ENCODE measurements around the gene LSP1.
"Not testable (repeated sequence)": the region's sequence is repeated elsewhere in the genome, so short reads cannot be mapped to it uniquely, and the experiment has no call there.

LSP1 gene

DNA sequence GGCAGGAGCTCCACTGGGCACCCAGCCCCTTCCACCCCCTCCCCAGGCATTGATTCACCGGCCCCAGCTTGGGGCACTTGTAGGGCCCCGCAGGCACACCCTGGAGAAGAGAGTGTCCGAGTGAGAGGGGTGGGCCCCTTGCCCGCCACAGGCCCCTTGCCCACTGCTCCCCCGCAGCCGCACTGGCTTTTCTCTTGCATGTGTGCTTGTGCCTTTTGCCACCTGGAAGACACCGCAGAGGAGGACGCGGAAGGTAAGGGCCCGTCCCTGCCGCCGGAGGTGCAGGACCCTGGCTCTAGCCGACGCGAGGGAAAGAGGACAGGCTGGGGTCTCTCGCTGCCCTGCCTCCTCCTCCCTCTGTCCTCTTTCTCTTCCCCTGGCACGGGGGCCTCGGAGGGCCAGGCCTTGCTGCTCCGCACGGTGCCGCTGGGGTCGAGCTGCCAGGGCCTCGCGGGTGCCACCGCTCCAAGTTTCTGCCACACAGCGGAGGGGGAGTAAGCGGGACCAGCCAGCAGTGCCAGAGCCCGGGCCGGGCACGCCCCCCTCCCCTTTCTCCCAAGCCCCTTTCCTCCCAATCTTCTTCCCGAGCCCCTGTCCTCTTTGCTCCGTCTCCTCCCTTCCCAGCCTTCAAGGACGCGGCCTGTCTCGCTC lies 76.1 kb downstream of the LSP1 start:
- no peak for DNase-seq (ENCODE audit: low spot score)

DNA sequence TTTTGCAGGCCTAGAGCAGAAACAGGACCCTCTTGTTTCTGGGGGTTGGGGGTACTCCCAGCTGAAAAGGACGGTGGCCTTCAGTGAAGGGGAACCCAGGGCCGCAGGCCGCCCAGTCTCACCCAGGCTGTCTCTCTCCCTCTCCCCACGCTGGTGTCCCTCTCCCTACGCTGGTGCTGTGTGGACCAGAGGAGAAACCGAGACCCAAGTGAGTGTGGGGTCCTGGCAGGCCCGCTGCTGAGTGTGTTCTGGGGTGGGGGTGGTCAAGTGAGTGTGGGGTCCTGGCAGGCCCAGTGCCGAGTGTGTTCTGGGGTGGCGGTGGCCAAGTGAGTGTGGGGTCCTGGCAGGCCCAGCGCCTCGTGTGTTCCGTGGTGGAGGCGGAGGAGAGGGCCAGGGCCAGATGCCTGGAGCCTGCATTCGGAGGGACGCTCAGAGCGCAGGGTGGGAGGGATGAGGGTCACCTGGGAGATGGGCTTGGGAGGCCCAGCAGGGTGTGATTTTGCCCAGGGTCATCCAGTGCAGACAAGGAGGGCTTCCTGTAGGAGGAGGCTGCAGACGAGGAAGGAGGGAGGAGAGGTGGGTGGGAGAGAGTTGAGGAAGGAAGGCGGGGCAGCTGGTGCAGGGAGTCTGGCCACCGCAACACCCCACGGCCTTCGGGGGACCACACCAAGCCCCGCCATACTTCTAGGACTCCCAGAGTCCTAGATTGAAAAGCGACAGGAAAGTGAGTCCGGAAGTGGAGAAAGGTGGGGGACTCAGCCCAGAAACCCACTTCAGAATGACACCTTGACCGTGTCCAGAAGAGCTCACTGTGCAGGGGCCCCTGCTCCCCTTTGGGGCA lies 77.0 kb downstream of the LSP1 start:
- DNase-seq (ENCODE audit: low spot score), result no peak

DNA sequence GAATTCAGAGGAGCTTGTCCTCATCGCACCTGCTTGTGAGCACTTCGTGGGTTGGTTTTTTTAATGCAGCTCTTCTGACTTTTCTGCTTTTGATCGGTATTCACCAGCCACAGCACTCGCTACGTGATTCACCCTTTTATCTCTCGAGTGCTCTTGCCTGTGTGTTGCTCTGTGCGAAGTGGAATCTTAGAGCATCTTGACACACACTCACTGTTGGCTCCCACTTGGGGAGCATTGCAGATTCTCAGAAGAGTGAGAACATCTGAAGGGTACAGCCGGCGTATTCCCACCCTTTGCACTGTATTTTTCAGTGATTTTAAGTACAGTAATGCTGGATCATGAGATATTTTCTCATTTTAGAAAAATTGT lies 77.6 kb downstream of the LSP1 start:
- no peak for DNase-seq (ENCODE audit: low spot score)

DNA sequence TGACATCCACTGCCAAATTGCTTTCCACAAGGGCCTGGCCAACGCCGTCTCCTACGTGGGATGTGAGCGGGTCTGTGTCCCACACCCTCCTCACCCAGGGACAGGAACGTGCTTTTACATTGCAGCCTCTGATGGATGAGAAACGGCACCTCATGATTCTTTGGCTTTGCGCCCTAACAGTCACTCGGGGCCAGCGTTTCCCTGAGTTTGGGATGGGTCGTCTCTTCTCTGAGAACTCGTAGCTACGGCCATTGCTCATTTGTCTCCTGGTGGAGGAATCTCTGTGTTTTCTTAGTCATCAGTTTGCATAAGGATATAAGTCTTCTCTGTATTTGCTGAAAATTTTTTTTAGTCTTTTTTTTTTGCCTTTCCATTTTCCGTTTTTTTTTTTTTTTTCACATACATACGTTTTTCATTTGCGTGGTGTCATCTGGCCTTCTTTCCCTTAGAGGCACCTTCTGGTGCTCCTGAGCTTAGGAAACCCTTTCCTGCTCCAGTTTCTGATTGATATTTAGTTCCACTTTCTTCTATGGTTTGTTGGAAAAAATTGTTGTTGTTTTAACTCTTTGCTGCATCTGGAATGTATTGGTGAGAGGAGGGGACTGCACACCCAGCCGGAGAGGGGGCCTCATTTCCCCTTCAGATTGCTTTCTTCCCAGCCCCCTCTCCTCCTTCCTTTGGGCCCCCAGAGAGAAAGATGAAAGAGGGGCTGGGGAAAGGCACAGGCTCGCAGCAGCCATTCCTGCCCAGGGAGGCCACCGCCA lies 78.6 kb downstream of the LSP1 start:
- DNase-seq (ENCODE audit: low spot score), result peak; percentile 24

DNA sequence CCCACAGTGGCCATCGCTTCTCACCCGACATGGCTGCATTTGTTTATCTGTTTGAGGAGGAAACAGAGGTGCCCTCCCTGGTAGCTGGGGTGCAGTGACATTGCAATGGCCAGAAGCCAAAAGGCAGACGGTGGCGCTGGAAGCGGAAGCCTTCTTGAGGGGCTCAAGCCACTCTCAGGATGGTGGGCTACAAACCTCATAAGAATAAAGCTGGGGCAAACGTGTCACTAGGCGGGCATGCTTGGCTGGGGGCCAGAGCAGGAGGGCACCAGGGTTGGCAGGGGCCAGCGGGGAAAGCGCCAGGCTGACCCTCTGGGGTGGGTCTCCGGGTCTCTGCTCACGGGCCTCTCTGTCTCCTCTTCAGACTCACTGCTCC lies 79.2 kb downstream of the LSP1 start:
- peak; percentile 10 for DNase-seq (ENCODE audit: low spot score)

DNA sequence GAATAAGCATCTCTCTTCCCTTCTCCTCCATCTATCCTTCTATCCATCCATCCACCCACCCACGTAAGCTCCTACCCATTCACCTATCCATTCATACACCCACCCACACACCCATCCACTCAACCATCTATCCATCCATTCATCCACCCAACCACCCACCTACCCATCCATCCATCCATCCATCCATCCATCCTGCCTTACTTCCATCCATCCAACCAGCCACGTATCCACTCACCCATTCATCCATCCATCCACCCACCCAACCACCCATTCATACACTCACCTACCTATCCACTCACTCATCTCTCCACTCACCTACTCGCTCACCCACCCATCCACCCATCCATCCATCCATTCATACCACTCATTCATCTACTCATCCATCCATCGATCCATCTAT lies 79.8 kb downstream of the LSP1 start:
- DNase-seq (ENCODE audit: low spot score), result no peak

DNA sequence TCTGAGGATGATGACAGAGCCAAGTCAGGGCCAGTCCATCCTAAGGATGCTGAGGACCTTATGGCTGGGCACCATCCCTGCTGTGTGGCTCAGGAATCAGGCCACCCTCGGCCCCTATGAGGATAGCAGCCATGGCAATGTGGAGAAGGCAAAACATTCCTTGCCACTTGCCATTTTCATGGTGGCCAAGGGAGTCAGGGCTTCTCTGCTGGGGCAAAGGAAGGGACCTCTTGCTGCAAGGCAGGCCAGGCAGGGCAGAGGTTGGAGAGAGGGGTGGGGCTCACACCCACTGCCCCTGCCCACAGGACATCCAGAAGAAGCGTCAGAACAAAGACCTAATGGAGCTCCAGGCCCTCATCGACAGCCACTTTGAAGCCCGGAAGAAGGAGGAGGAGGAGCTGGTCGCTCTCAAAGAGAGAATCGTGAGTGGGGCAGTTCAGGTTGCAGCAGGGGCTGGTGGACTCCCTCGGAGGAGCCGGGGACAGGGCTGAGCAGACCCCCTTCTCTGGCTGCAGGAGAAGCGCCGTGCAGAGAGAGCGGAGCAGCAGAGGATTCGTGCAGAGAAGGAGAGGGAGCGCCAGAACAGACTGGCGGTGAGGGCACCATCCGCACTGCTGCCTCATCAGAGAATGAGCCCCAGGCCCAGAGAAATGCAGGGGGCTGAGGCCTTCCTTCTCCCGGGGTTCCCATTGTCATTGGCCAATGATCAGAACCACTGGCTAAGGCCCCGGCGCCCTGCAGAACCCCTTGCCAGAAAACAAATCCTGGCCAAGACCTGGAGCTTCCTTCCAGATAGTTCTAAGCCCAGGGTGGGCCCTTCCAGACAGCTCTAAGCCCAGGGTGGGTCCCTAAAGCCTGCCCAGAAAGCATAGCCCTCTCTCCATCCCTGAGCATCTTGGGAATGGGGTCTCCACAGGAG lies 80.8 kb downstream of the LSP1 start:
- DNase-seq (ENCODE audit: low spot score), result no peak

DNA sequence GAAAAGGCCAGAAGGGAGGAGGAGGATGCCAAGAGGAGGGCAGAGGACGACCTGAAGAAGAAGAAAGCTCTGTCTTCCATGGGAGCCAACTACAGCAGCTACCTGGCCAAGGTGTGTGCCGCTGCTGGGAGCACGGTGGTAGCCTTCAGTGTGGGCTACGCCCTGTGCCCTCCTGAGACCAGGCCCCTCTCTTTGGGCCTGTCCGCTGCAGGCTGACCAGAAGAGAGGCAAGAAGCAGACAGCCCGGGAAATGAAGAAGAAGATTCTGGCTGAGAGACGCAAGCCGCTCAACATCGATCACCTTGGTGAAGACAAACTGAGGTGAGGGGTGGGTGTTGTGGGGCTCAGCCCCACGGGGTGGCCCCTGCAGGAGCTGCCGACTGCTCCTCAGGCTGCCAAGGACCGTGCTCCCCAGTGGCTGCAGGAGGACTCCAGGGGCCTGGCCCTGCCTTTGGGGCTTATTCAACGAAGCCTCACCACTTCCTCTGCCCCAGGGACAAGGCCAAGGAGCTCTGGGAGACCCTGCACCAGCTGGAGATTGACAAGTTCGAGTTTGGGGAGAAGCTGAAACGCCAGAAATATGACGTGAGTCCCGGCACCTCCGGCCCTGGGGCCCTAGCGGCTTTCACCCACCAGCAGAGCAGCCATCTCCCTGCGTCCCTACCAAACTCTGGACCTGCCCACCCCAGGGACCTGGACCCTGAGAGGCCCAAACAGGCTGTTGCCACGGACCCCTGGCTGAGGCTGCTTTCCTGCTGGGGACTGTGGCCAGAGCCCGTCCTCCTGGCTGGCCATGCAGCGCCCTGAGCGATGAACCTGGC lies 81.7 kb downstream of the LSP1 start:
- peak; percentile 9 for DNase-seq (ENCODE audit: low spot score)

DNA sequence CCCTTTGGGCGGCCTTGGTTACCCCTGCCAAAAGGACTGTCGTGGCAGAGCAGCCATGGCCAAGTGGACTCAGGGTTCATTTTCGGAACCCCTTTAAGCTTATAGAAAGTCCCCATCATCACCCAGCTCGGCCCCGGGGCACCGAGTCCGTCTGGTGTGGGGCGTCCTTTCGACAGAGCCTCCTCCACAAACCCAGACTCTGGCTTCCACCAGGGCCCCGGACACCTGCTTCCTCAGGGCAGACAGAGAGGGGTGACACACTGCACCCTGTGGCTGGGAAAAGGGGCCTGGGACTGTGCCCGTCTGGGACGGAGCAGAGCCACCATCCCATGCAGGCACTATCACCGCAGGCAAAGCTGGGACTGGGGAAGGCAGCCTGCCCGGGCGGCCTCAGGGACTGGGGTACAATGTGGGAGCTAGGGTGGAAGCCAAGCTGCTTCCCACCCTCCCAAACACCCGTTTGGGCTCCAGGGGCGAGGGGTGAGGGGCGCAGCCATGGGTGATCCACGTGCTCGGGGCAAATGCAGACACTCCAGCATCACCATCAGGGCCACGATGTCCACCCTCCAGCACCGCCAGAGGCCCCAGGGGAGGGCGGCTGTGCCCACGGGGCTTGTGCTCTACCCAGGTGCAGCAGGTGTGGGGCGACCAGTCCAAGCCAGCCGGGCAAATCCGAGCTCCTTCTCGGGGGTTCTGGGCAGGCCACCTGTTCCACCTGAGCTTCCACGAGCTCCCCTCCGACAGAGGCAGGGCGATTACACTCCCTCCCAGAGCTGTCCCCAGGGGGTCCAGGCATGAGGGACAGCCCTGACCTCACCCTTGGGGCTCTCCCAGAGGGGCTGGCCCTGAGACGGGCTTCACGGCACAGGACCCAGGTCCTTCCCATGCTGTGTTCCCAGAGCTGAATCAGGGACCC lies 82.5 kb downstream of the LSP1 start:
- DNase-seq (ENCODE audit: low spot score), result peak; percentile 13

DNA sequence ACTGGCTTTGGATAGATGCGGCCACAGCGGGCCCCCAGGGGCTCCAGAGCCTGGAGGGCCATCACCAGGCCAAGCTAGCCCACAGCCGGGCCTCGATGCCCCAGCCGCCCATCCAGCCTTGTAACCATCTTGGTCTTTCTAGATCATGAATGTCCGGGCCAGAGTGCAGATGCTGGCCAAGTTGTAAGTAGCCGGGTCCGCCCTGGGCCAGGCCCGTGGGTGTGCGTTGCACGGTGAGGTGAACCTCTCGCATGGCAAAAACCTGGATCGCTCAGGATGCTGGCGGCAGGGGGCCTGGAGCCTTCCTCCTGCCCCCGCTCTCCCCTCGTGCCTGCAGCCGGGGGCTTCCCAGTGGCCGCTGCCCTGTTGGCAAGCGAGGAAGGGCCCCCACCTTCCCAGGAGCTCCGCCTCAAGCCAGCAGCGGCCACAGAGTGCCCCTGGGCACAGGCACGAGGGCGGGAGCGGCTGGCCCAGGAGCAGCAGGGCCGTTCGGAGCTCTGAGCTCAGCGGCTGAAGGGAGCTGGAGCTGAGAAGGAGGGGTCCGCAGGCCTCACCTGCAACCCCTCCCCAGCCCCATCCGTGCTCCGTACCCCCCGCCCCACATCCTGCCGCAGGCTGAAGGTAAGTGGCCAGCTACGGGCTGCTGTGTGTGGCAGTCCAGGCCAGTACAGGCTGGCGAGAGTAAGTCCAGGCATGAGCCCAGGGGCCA lies 83.3 kb downstream of the LSP1 start:
- peak; percentile 7 for DNase-seq (ENCODE audit: low spot score)

DNA sequence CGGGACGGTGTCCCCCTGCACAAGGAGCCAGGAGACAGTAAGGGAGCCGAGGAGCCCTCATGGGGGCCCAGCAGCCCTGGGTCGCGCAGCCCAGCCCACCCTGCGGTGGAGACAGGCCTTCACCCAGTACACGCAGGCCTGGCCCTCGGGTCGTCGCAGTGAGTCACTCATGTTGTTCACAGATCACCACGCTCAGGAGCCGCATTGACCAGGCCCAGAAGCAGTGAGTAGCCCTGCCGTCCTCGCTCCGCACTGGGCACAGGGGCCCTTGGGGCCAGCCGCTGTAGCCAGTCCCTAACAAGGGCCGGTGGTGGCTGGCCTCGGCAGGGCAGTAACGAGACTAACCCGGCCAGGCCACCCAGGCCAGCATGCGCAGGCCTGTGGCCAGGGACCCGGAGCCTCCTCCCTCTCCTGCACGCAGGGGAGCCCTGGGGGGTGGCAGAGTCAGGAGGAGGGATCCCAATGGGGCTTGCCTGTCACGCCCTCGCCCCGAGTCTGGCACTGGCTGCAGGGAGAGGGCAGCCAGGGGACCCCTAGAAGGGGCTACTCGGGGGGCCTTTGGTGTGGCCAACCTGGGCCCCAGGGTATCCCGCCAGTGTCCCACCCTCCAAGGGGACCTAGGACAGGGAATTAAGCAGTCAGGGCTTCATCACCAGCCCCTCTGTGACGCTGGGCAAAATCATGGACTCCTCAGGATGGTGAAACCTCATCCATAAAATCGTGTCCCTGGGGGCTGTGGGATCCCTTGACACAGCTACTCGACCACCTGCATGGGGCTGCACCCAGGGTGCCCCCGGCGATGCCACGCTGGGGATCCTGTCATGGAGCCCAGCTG lies 84.1 kb downstream of the LSP1 start:
- peak; percentile 6 for DNase-seq (ENCODE audit: low spot score)

DNA sequence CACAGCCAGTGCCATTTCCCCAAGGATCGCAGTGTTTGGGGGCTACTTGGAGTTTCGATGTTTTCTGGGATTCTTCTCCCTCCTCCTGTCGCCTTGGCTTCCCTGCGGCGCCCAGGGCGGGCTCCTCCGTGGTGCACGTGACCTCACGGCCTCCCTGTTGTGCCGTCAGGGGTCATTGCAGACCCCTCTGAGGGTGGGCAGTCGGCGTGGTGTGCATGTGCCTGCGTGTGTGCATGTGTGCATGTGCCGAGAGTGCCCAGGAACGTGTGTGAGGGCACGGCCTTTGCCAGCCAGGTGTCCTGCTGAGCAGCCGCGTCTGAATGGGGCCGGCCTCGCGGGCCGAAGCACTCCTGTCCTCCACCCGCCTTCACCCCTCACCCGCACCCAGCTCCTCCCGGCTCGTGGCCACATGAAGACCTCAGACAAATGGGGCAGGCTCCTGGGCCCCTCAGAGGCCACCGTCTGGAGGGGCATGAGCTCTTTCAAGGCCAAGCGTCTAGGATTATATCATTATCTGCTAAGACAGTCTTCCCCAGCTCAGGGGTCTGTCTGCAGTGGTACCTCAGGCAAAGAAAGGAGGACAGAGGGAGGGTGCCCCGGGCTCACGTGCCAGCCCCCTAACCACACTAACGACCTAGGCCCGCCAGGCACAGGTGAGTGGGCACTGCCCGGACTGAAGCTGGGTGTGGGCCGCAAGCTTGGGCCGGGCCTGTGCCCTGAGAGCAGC lies 84.9 kb downstream of the LSP1 start:
- no peak for DNase-seq (ENCODE audit: low spot score)

DNA sequence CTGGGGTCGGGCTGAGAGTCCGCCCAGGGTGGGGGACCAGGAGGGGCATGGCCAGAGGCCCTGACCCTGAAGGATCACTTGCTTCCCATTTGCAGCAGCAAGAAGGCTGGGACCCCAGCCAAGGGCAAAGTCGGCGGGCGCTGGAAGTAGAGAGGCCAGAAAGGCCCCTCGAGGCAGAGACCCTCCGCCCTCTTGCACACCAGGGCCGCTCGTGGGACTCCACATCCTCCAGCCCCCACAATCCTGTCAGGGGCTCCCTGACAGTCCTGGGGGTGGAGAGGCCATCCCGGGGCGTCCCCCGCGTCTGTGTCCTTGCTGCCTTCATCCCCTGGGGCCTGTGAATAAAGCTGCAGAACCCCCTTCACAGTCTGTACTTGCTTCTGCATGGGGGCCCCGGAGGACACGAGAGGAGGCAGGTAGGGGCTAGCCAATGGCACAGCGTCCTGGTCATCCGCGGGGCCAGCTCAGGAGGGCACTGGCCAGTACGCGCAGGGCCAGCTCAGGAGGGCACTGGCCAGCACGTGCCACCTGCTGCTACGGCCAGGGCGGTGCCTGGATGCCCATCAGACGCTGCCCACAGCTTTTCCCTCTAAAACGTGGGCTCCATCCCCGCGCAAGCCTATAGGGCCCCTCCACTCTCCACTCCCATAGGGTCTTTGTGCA lies 85.6 kb downstream of the LSP1 start:
- no peak for DNase-seq (ENCODE audit: low spot score)

DNA sequence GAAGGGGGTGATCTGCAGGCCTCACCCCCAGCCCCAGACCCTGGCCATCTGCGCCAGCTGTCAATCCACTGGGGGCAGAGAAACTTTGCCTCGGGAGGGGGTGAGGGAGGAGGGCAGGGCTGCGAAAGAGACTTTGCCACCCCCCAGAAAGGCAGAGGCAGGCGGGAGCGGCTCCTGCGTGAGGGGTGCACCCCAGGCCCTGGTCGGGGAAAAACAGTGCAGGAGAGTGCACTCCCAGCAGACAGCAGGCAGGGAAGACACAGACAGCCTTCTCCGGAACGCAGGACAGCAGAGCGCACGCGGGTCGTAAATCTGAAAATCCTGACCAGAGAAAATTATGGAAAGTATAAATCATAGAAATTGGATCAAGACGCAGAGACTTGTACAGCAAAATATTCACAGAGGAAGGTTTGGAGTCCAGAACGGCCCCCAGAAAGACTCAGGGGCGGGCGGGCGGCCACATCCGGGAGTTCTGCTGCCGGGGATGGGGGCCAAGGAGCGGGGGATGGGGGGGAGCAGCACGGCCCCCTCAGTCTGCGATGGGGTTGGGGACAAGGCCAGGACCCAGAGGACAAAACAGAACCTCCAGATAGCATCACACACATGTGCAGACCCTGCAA lies 86.2 kb downstream of the LSP1 start:
- DNase-seq (ENCODE audit: low spot score), result peak; percentile 19

DNA sequence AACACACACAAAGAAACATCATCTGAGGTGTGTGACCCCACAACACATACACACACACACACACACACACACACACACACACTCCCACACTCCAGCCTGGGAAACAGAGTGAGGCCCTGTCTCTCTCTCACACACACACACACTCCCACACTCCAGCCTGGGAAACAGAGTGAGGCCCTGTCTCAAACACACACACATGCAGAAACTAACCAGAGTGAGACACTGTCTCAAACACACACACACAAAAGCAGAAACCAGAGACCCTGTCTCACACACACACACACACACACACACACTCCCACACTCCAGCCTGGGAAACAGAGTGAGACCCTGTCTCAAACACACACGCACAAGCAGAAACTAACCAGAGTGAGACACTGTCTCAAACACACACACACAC lies 86.9 kb downstream of the LSP1 start:
- not testable (repeated sequence) for DNase-seq (ENCODE audit: low spot score)

All from AG20443 (cell line).